IMR-90 (cell line): Measurements from ENCODE around the gene TNFRSF21. TPM values are rescaled to one million over a fixed set of nuclear protein-coding genes. Genes with fewer than 3 reads are reported as not detected.

Experiments
- ATAC-seq: fragments of 200-7000 bp; cut with Tn5 transposase; 2 replicates; pipeline ENCODE4 v1.9.1; 2020; ENCODE audit warnings: low read depth, mild to moderate bottlenecking, moderate library complexity
- BruUV-seq: library from RNA; stranded (reverse); fragments of 400-500 nt; replicated peaks from 2 replicates; lab custom pipeline; 2021; lab: Mats Ljungman, UMichigan
- CTCF ChIA-PET: fragments of 300-600 bp; formaldehyde crosslinking; extraction: SDS; loops from one replicate; lab custom pipeline; 2021; ENCODE audit warnings: antibody characterized with exemption; lab: Yijun Ruan, JAX
- POLR2A ChIA-PET: fragments of 300-600 bp; sonication (Branson Sonifier 250); formaldehyde crosslinking; loops from one replicate; lab custom pipeline; 2022; ENCODE audit warnings: antibody characterized with exemption; ENCODE audit not compliant: unreplicated experiment; lab: Charles Lee
- DNase-seq: peaks from one replicate; pipeline ENCODE4 v3.0.0; 2013
- H2AFZ ChIP-seq: replicated peaks from 2 replicates; pipeline ENCODE3; 2013; ENCODE audit warnings: low read length, mild to moderate bottlenecking; ENCODE audit not compliant: poor library complexity
- H2AK5ac ChIP-seq: 2 replicates; pipeline ENCODE4 v1.6.1; 2013; ENCODE audit warnings: low read depth, low read length, inconsistent platforms
- H2AK9ac ChIP-seq: replicated peaks from 2 replicates; pipeline ENCODE3; 2013; ENCODE audit warnings: mild to moderate bottlenecking, low read depth, low read length, moderate library complexity; ENCODE audit not compliant: poor library complexity
- H2BK120ac ChIP-seq: 2 replicates; pipeline ENCODE4 v1.6.1; 2013; ENCODE audit warnings: low read depth, low read length, inconsistent platforms
- H2BK15ac ChIP-seq: 3 replicates; pipeline ENCODE4 v1.6.1; 2013; ENCODE audit warnings: low read depth, low read length, inconsistent platforms
- H2BK20ac ChIP-seq: 2 replicates; pipeline ENCODE4 v1.6.1; 2013; ENCODE audit warnings: low read depth, mild to moderate bottlenecking, inconsistent platforms, low read length, moderate library complexity
- H2BK5ac ChIP-seq: 2 replicates; pipeline ENCODE4 v1.6.1; 2013; ENCODE audit warnings: mild to moderate bottlenecking, low read depth, low read length, inconsistent platforms; ENCODE audit not compliant: poor library complexity, severe bottlenecking
- H3K14ac ChIP-seq: replicated peaks from 2 replicates; pipeline ENCODE4 v1.6.1; 2013; ENCODE audit warnings: low read depth, low read length, inconsistent platforms
- H3K18ac ChIP-seq: 2 replicates; pipeline ENCODE4 v1.6.1; 2013; ENCODE audit warnings: low read depth, low read length, control low read depth
- H3K23ac ChIP-seq: 2 replicates; pipeline ENCODE4 v1.6.1; 2013; ENCODE audit warnings: low read depth, low read length, inconsistent platforms
- H3K27ac ChIP-seq: 2 replicates; pipeline ENCODE4 v1.5.1; 2013; ENCODE audit warnings: mild to moderate bottlenecking, control low read depth, low read length; ENCODE audit not compliant: insufficient read depth
- H3K27me3 ChIP-seq: 2 replicates; pipeline ENCODE4 v1.6.1; 2013; ENCODE audit warnings: low read length; ENCODE audit not compliant: control insufficient read depth, insufficient read depth
- H3K36me3 ChIP-seq: 2 replicates; pipeline ENCODE4 v1.6.1; 2013; ENCODE audit warnings: low read length, mixed read lengths; ENCODE audit not compliant: control insufficient read depth, insufficient read depth
- H3K4ac ChIP-seq: 2 replicates; pipeline ENCODE4 v1.6.1; 2013; ENCODE audit warnings: low read depth, low read length, inconsistent platforms
- H3K4me1 ChIP-seq: 2 replicates; pipeline ENCODE4 v1.6.1; 2013; ENCODE audit warnings: low read length, mixed read lengths; ENCODE audit not compliant: control insufficient read depth, insufficient read depth
- H3K4me2 ChIP-seq: 2 replicates; pipeline ENCODE4 v1.6.1; 2013; ENCODE audit warnings: low read depth, mild to moderate bottlenecking, control low read depth, low read length, moderate library complexity
- H3K4me3 ChIP-seq: 2 replicates; pipeline ENCODE4 v1.5.1; 2013; ENCODE audit warnings: low read depth, mild to moderate bottlenecking, control low read depth, low read length, moderate library complexity; ENCODE audit not compliant: insufficient read depth
- H3K56ac ChIP-seq: 2 replicates; pipeline ENCODE4 v1.6.1; 2013; ENCODE audit warnings: low read length, inconsistent platforms; ENCODE audit not compliant: insufficient read depth; ENCODE audit errors: extremely low read depth
- H3K79me1 ChIP-seq, 2 experiments: 2 replicates each; pipeline ENCODE4 v1.6.1; 2013; ENCODE audit warnings: low read length in 2 of 2, inconsistent platforms in 1 of 2, low read depth in 1 of 2
- H3K9ac ChIP-seq: 2 replicates; pipeline ENCODE4 v1.6.1; 2013; ENCODE audit warnings: low read depth, low read length, control low read depth
- H3K9me1 ChIP-seq: 2 replicates; pipeline ENCODE4 v1.6.1; 2013; ENCODE audit warnings: low read length, inconsistent platforms; ENCODE audit not compliant: insufficient read depth
- H3K9me3 ChIP-seq: 2 replicates; pipeline ENCODE4 v1.6.1; 2013; ENCODE audit warnings: low read length; ENCODE audit not compliant: control insufficient read depth, insufficient read depth
- H4K20me1 ChIP-seq: 2 replicates; pipeline ENCODE4 v1.6.1; 2013; ENCODE audit warnings: low read length, inconsistent platforms; ENCODE audit not compliant: insufficient read depth
- H4K5ac ChIP-seq: 2 replicates; pipeline ENCODE4 v1.6.1; 2013; ENCODE audit warnings: mild to moderate bottlenecking, low read depth, low read length, control low read depth
- H4K8ac ChIP-seq, 2 experiments: 2 replicates each; pipeline ENCODE4 v1.6.1; 2013; ENCODE audit warnings: low read depth in 2 of 2, low read length in 2 of 2, control low read depth in 1 of 2, inconsistent platforms in 1 of 2
- H4K91ac ChIP-seq: 2 replicates; pipeline ENCODE4 v1.6.1; 2013; ENCODE audit warnings: low read depth, low read length, inconsistent platforms; ENCODE audit not compliant: insufficient read depth
- BHLHE40 ChIP-seq: fragments of 150-350 bp; IDR thresholded peaks from 2 replicates; pipeline ENCODE4 v1.6.1; 2016; ENCODE audit warnings: mild to moderate bottlenecking, low read depth, low read length
- CEBPB ChIP-seq: IDR thresholded peaks from 2 replicates; pipeline ENCODE4 v1.6.1; 2012; ENCODE audit warnings: low read depth, low read length, improper control_type of control experiment
- CHD1 ChIP-seq: IDR thresholded peaks from 2 replicates; pipeline ENCODE4 v1.6.1; 2012; ENCODE audit warnings: low read depth, low read length, improper control_type of control experiment
- FOS ChIP-seq: fragments of 150-350 bp; IDR thresholded peaks from 2 replicates; pipeline ENCODE4 v1.6.1; 2016; ENCODE audit warnings: low read depth, low read length
- MAFK ChIP-seq: IDR thresholded peaks from 2 replicates; pipeline ENCODE4 v1.6.1; 2012; ENCODE audit warnings: low read depth, low read length, improper control_type of control experiment
- MAZ ChIP-seq: IDR thresholded peaks from 2 replicates; pipeline ENCODE4 v1.6.1; 2012; ENCODE audit warnings: low read depth, mild to moderate bottlenecking, low read length, improper control_type of control experiment, moderate library complexity, borderline replicate concordance
- MXI1 ChIP-seq: IDR thresholded peaks from 2 replicates; pipeline ENCODE4 v1.6.1; 2012; ENCODE audit warnings: low read depth, mild to moderate bottlenecking, low read length, moderate library complexity, borderline replicate concordance
- NFE2L2 ChIP-seq: fragments of 150-350 bp; IDR thresholded peaks from 2 replicates; pipeline ENCODE4 v1.6.1; 2016; ENCODE audit warnings: low read depth, mild to moderate bottlenecking, low read length
- POLR2A ChIP-seq: IDR thresholded peaks from 2 replicates; pipeline ENCODE4 v1.6.1; 2012; ENCODE audit warnings: mild to moderate bottlenecking, low read depth, low read length
- RAD21 ChIP-seq: IDR thresholded peaks from 2 replicates; pipeline ENCODE4 v1.6.1; 2012; ENCODE audit warnings: low read length, improper control_type of control experiment
- RCOR1 ChIP-seq: IDR thresholded peaks from 2 replicates; pipeline ENCODE4 v1.6.1; 2012; ENCODE audit warnings: mild to moderate bottlenecking, low read length, improper control_type of control experiment; ENCODE audit not compliant: insufficient replicate concordance
- RFX5 ChIP-seq: IDR thresholded peaks from 2 replicates; pipeline ENCODE4 v1.8.0; 2012; ENCODE audit warnings: low read depth, mild to moderate bottlenecking, low read length, moderate library complexity
- SMC3 ChIP-seq: fragments of 150-350 bp; IDR thresholded peaks from 2 replicates; pipeline ENCODE4 v1.6.1; 2016; ENCODE audit warnings: low read depth, mild to moderate bottlenecking, antibody characterized with exemption, low read length, moderate library complexity
- USF2 ChIP-seq: fragments of 150-350 bp; IDR thresholded peaks from 2 replicates; pipeline ENCODE4 v1.6.1; 2017; ENCODE audit warnings: mild to moderate bottlenecking, antibody characterized with exemption, low read length, low read depth
- dilution Hi-C: fragments of 300-500 bp; cut with HindIII; formaldehyde crosslinking; loops from one replicate; pipeline ENCODE4 v1.14.3; 2018; ENCODE audit warnings: low sequenced_read_pairs; ENCODE audit not compliant: unreplicated experiment
- in situ Hi-C: fragments of 300-500 bp; cut with MboI; formaldehyde crosslinking; loops from 3 replicates; pipeline ENCODE4 v1.14.3; 2019; ENCODE audit warnings: low sequenced_read_pairs, inconsistent platforms, mixed read lengths
- intact Hi-C: fragments of 100-400 bp; cut with micrococcal nuclease; formaldehyde crosslinking; loops from 2 replicates; pipeline ENCODE4 v1.10.0; 2022
- polyA plus RNA-seq, 3 experiments: library from polyadenylated mRNA; depleted of rRNA; stranded (reverse); fragments of >200 nt; gene quantifications; 2 replicates each; pipeline ENCODE4 v1.2.3, GENCODE V29; 2012; ENCODE audit warnings: low replicate concordance in 1 of 3
- total RNA-seq: library from RNA; depleted of rRNA; stranded (reverse); fragments of >200 nt; gene quantifications from 2 replicates; pipeline ENCODE4 v1.2.3, GENCODE V29; 2012
- TF ChIP-seq, protein P1 (sequence below): conservative IDR thresholded peaks from 2 replicates; pipeline ENCODE4 v1.5.1; 2012; ENCODE audit warnings: mild to moderate bottlenecking, low read depth, low read length, improper control_type of control experiment
- TF ChIP-seq, protein P2 (sequence below): fragments of 150-350 bp; IDR thresholded peaks from 2 replicates; pipeline ENCODE4 v1.6.1; 2016; ENCODE audit warnings: low read depth, mild to moderate bottlenecking, low read length, moderate library complexity, borderline replicate concordance

Gene TNFRSF21
- total and polyA plus RNA-seq, 2 of the 4 experiments (the other 2 are of a cell fraction): 2.9 to 6.9 TPM

DNA sequence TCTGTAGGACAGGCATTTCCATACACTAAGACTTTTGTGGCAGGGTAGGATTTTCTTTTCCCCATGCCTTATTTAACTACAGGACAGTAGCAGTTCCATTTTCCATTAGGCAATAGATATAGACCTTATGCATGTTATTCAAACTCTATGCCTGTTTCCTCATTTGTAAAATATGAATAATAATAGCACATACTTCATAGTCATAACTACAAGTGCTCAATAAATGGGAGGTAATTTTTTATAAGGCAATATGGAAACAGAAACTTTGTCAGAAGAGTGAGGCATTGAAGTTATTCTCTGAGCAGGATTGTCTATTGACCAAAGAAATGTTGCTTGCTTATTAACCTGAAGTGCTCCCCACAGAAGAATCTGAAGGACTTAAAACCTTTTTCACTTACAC is 41.9 kb upstream of the TNFRSF21 start:
- H3K79me1 ChIP-seq: no peaks in the 10 kb centered on the region
- BruUV-seq: no TSS peak
- TF ChIP-seq RFX5: no peak
- TF ChIP-seq, protein P1, sequence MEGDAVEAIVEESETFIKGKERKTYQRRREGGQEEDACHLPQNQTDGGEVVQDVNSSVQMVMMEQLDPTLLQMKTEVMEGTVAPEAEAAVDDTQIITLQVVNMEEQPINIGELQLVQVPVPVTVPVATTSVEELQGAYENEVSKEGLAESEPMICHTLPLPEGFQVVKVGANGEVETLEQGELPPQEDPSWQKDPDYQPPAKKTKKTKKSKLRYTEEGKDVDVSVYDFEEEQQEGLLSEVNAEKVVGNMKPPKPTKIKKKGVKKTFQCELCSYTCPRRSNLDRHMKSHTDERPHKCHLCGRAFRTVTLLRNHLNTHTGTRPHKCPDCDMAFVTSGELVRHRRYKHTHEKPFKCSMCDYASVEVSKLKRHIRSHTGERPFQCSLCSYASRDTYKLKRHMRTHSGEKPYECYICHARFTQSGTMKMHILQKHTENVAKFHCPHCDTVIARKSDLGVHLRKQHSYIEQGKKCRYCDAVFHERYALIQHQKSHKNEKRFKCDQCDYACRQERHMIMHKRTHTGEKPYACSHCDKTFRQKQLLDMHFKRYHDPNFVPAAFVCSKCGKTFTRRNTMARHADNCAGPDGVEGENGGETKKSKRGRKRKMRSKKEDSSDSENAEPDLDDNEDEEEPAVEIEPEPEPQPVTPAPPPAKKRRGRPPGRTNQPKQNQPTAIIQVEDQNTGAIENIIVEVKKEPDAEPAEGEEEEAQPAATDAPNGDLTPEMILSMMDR: no peak
- TF ChIP-seq NFE2L2: no peak
- no peak for TF ChIP-seq MAZ
- TF ChIP-seq FOS: no peak
- no peak for TF ChIP-seq USF2
- no peak for TF ChIP-seq RCOR1
- no peak for TF ChIP-seq CEBPB
- TF ChIP-seq, protein P2, sequence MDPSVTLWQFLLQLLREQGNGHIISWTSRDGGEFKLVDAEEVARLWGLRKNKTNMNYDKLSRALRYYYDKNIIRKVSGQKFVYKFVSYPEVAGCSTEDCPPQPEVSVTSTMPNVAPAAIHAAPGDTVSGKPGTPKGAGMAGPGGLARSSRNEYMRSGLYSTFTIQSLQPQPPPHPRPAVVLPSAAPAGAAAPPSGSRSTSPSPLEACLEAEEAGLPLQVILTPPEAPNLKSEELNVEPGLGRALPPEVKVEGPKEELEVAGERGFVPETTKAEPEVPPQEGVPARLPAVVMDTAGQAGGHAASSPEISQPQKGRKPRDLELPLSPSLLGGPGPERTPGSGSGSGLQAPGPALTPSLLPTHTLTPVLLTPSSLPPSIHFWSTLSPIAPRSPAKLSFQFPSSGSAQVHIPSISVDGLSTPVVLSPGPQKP: no peak
- no peak for TF ChIP-seq RAD21
- TF ChIP-seq MXI1: no peak
- no peak for TF ChIP-seq POLR2A
- no peak for TF ChIP-seq CHD1
- TF ChIP-seq SMC3: no peak
- TF ChIP-seq BHLHE40: no peak
- TF ChIP-seq MAFK: no peak

More for the DNA sequence above, 41.9 kb upstream of the TNFRSF21 start:
- no peaks in the 10 kb centered on the region for H3K4me1 ChIP-seq
- H4K8ac ChIP-seq: no peak overlapping the region
- H3K9me3 ChIP-seq: no peaks in the 10 kb centered on the region
- no peak overlapping the region for H3K14ac ChIP-seq
- H4K20me1 ChIP-seq: no peaks in the 10 kb centered on the region
- H3K18ac ChIP-seq: no peak overlapping the region
- no peak overlapping the region for H3K9ac ChIP-seq
- dilution Hi-C loops (no loop called here), intact Hi-C loops (no loop called here), in situ Hi-C loops (no loop called here)
- no peak overlapping the region for H3K23ac ChIP-seq
- H2BK120ac ChIP-seq: no peak overlapping the region
- H3K27me3 ChIP-seq: peaks cover 3% of the 10 kb centered on the region; the same call in 1 of the 2 replicates
- H4K91ac ChIP-seq: no peak overlapping the region
- H4K5ac ChIP-seq: no peak overlapping the region
- no peak overlapping the region for H3K4ac ChIP-seq
- ChIA-PET POLR2A (no interaction called here), CTCF (no interaction called here)
- H3K36me3 ChIP-seq: no peaks in the 10 kb centered on the region
- no peak overlapping the region for H2BK15ac ChIP-seq
- no peak overlapping the region for H2AK5ac ChIP-seq
- H2AFZ ChIP-seq: no peak overlapping the region
- no peak overlapping the region for H3K56ac ChIP-seq
- no peak overlapping the region for H3K4me2 ChIP-seq
- ATAC-seq (no peak), DNase-seq (no peak)
- no peak overlapping the region for H2AK9ac ChIP-seq
- no peak overlapping the region for H2BK5ac ChIP-seq
- H3K9me1 ChIP-seq: no peaks in the 10 kb centered on the region
- no peak overlapping the region for H2BK20ac ChIP-seq
- no peak overlapping the region for H3K4me3 ChIP-seq
- H3K27ac ChIP-seq: no peak overlapping the region
